Muscle layer of colon (tissue), 2 donors: ENCODE results near the gene ELK1.
"Not testable (repeated sequence)": the region's sequence is repeated elsewhere in the genome, so short reads cannot be mapped to it uniquely, and the experiment has no call there.

Source experiments
- H3K27ac ChIP-seq: one replicate; pipeline ENCODE4 v1.7.0; 2013; ENCODE audit warnings: low read depth, mild to moderate bottlenecking, low read length, moderate library complexity
- H3K27me3 ChIP-seq, 2 donors: one replicate each; pipeline ENCODE4 v1.7.0; 2013; ENCODE audit warnings: low read length in 2 of 2, mild to moderate bottlenecking in 2 of 2; ENCODE audit not compliant: insufficient read depth in 2 of 2, control insufficient read depth in 1 of 2
- H3K36me3 ChIP-seq: one replicate; pipeline ENCODE4 v1.7.0; 2013; ENCODE audit warnings: mild to moderate bottlenecking, low read length; ENCODE audit not compliant: insufficient read depth
- H3K4me1 ChIP-seq: one replicate; pipeline ENCODE4 v1.7.0; 2013; ENCODE audit warnings: mild to moderate bottlenecking, low read length; ENCODE audit not compliant: insufficient read depth
- H3K4me3 ChIP-seq, 2 donors: one replicate each; pipeline ENCODE4 v1.7.0; 2013; ENCODE audit warnings: low read length in 2 of 2, low read depth in 1 of 2, mild to moderate bottlenecking in 1 of 2, moderate library complexity in 1 of 2
- H3K9ac ChIP-seq: one replicate; pipeline ENCODE4 v1.7.0; 2013; ENCODE audit warnings: low read length
- H3K9me3 ChIP-seq: one replicate; pipeline ENCODE4 v1.7.0; 2013; ENCODE audit warnings: mild to moderate bottlenecking, low read length
- donor health status: abdominal sarcoma.
- donor health status: Adenocarcinoma of cecum.

Gene ELK1

GRCh38 chrX:47607091-47607490, 43.3 kb downstream of the ELK1 start:
- no peak overlapping the region for H3K27ac ChIP-seq
- no peaks in the 10 kb centered on the region for H3K9me3 ChIP-seq
- no peaks in the 10 kb centered on the region for H3K27me3 ChIP-seq
- H3K4me3 ChIP-seq, result no peak overlapping the region
- H3K9ac ChIP-seq, result no peak overlapping the region
- H3K36me3 ChIP-seq, result no peaks in the 10 kb centered on the region
- H3K4me1 ChIP-seq, result no peaks in the 10 kb centered on the region

GRCh38 chrX:47605024-47605423, 45.3 kb downstream of the ELK1 start:
- no peak overlapping the region for H3K9ac ChIP-seq
- no peak overlapping the region for H3K27ac ChIP-seq
- H3K9me3 ChIP-seq, result no peaks in the 10 kb centered on the region
- no peak overlapping the region for H3K4me3 ChIP-seq
- H3K4me1 ChIP-seq, result no peaks in the 10 kb centered on the region
- H3K36me3 ChIP-seq, result no peaks in the 10 kb centered on the region
- no peaks in the 10 kb centered on the region for H3K27me3 ChIP-seq

GRCh38 chrX:47603125-47603524, 47.2 kb downstream of the ELK1 start:
- not testable (repeated sequence) for H3K9ac ChIP-seq, H3K36me3 ChIP-seq

GRCh38 chrX:47597222-47597621, 53.1 kb downstream of the ELK1 start:
- H3K9me3 ChIP-seq, result peaks cover 9% of the 10 kb centered on the region
- H3K27ac ChIP-seq, result no peak overlapping the region
- H3K36me3 ChIP-seq, result no peaks in the 10 kb centered on the region
- H3K27me3 ChIP-seq, result no peaks in the 10 kb centered on the region
- no peaks in the 10 kb centered on the region for H3K4me1 ChIP-seq
- no peak overlapping the region for H3K4me3 ChIP-seq
- H3K9ac ChIP-seq, result no peak overlapping the region

More at GRCh38 chrX:47603125-47603524, 47.2 kb downstream of the ELK1 start:
- not testable (repeated sequence) for H3K4me1 ChIP-seq, H3K4me3 ChIP-seq, H3K9me3 ChIP-seq, H3K27ac ChIP-seq, H3K27me3 ChIP-seq

- Histone ChIP-seq H3K27me3 (no peaks in the 10 kb centered on the region), H3K36me3 (no peaks in the 10 kb centered on the region), H3K4me3 (no peak overlapping the region), H3K9me3 (peaks cover 9% of the 10 kb centered on the region), H3K4me1 (no peaks in the 10 kb centered on the region), H3K9ac (no peak overlapping the region), H3K27ac (no peak overlapping the region)
Measured at GRCh38 chrX:47596256-47596655, 54.1 kb downstream of the ELK1 start.

GRCh38 chrX:47595716-47596251, 54.6 kb downstream of the ELK1 start:
- Histone ChIP-seq H3K9ac (no peak overlapping the region), H3K27ac (no peak overlapping the region)

GRCh38 chrX:47593522-47593921, 56.8 kb downstream of the ELK1 start:
- H3K36me3 ChIP-seq, result no peaks in the 10 kb centered on the region
- no peak overlapping the region for H3K27ac ChIP-seq
- no peaks in the 10 kb centered on the region for H3K27me3 ChIP-seq
- H3K4me1 ChIP-seq, result no peaks in the 10 kb centered on the region
- H3K4me3 ChIP-seq, result no peak overlapping the region
- H3K9ac ChIP-seq, result no peak overlapping the region
- H3K9me3 ChIP-seq, result peaks cover 9% of the 10 kb centered on the region

More at GRCh38 chrX:47595716-47596251, 54.6 kb downstream of the ELK1 start:
- Histone ChIP-seq H3K4me1 (no peaks in the 10 kb centered on the region), H3K4me3 (no peak overlapping the region), H3K36me3 (no peaks in the 10 kb centered on the region), H3K9me3 (peaks cover 9% of the 10 kb centered on the region), H3K27me3 (no peaks in the 10 kb centered on the region)

- Histone ChIP-seq H3K4me1 (no peaks in the 10 kb centered on the region), H3K9me3 (peaks cover under 1% of the 10 kb centered on the region), H3K36me3 (no peaks in the 10 kb centered on the region), H3K27ac (no peak overlapping the region), H3K4me3 (no peak overlapping the region), H3K9ac (no peak overlapping the region), H3K27me3 (no peaks in the 10 kb centered on the region)
Measured at GRCh38 chrX:47590984-47591383, 59.4 kb downstream of the ELK1 start.

- H3K27ac ChIP-seq, result no peak overlapping the region
- no peak overlapping the region for H3K4me3 ChIP-seq
- no peaks in the 10 kb centered on the region for H3K4me1 ChIP-seq
- H3K36me3 ChIP-seq, result no peaks in the 10 kb centered on the region
- H3K9me3 ChIP-seq, result no peaks in the 10 kb centered on the region
- no peaks in the 10 kb centered on the region for H3K27me3 ChIP-seq
- H3K9ac ChIP-seq, result no peak overlapping the region
Measured at GRCh38 chrX:47587906-47588735, 62.2 kb downstream of the ELK1 start.

GRCh38 chrX:47587091-47587891, 63.1 kb downstream of the ELK1 start:
- Histone ChIP-seq H3K27ac (no peak overlapping the region), H3K9me3 (no peaks in the 10 kb centered on the region), H3K27me3 (no peaks in the 10 kb centered on the region), H3K4me1 (no peaks in the 10 kb centered on the region), H3K9ac (no peak overlapping the region), H3K4me3 (no peak overlapping the region), H3K36me3 (no peaks in the 10 kb centered on the region)

GRCh38 chrX:47586043-47586787, 64.1 kb downstream of the ELK1 start:
- H3K9me3 ChIP-seq, result no peaks in the 10 kb centered on the region
- H3K4me3 ChIP-seq, result no peak overlapping the region
- no peaks in the 10 kb centered on the region for H3K36me3 ChIP-seq
- H3K4me1 ChIP-seq, result no peaks in the 10 kb centered on the region
- H3K27me3 ChIP-seq, result no peaks in the 10 kb centered on the region
- H3K9ac ChIP-seq, result no peak overlapping the region
- no peak overlapping the region for H3K27ac ChIP-seq
